ENCODE data around the gene FOXRED2.
"Not testable (repeated sequence)": the region's sequence is repeated elsewhere in the genome, so short reads cannot be mapped to it uniquely, and the experiment has no call there.

DNA sequence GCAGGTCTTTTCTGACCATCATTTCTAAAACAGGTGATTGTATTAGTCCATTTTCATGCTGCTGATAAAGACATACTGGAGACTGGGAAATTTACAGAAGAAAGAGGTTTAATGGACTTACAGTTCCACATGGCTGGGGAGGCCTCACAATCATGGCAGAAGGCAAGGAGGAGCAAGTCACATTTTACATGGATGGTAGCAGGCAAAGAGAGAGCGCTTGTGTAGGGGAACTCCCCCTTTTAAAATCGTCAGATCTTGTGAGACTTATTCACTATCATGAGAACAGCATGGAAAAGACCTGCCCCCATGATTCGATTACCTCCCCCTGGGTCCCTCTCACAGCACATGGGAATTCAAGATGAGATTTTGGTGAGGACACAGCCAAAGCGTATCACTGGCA, 26.5 kb upstream of the FOXRED2 start:
- TF ChIP-seq, protein P1, sequence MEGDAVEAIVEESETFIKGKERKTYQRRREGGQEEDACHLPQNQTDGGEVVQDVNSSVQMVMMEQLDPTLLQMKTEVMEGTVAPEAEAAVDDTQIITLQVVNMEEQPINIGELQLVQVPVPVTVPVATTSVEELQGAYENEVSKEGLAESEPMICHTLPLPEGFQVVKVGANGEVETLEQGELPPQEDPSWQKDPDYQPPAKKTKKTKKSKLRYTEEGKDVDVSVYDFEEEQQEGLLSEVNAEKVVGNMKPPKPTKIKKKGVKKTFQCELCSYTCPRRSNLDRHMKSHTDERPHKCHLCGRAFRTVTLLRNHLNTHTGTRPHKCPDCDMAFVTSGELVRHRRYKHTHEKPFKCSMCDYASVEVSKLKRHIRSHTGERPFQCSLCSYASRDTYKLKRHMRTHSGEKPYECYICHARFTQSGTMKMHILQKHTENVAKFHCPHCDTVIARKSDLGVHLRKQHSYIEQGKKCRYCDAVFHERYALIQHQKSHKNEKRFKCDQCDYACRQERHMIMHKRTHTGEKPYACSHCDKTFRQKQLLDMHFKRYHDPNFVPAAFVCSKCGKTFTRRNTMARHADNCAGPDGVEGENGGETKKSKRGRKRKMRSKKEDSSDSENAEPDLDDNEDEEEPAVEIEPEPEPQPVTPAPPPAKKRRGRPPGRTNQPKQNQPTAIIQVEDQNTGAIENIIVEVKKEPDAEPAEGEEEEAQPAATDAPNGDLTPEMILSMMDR (IDR thresholded peaks at IDR 0.05): not testable (repeated sequence)
- not testable (repeated sequence) for TF ChIP-seq POLR2A (IDR thresholded peaks at IDR 0.05)

All from body of pancreas (tissue), 4 donors.